OCI-LY3 (cell line): ENCODE results near the gene SLC7A11.

ENCODE experiments used
- EZH2phosphoT487 ChIP-seq: fragments of 200-600 bp; shearing (Covaris generic); IDR thresholded peaks from 2 replicates; pipeline ENCODE4 v1.6.1; 2018; ENCODE audit warnings: antibody characterized with exemption, mixed run types, low read depth
- TF ChIP-seq, protein P1 (sequence below): fragments of 200-600, 300-600 bp; sonication (generic); IDR thresholded peaks from 2 replicates; pipeline ENCODE4 v1.5.1; 2014; ENCODE audit warnings: antibody characterized with exemption, low read length, low read depth

DNA sequence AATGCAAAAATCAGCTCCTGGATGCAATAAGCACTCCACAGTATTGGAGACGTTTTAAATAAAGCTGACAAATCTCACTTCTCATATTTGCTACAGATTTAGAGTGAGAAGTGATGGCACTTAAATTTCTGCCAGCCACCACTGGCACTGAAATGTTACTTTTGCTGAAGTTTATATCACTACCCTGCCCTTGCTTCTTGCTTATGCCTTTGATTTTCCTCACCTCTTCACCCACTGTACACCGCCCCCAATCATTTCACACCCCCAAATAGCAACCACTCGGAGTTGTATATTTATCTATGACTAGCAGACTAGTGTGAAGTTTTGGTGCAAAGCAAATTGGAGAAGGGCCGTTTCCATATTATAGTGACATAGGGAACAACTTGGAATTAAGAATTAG, 19.9 kb upstream of the SLC7A11 start:
- TF ChIP-seq, protein P1, sequence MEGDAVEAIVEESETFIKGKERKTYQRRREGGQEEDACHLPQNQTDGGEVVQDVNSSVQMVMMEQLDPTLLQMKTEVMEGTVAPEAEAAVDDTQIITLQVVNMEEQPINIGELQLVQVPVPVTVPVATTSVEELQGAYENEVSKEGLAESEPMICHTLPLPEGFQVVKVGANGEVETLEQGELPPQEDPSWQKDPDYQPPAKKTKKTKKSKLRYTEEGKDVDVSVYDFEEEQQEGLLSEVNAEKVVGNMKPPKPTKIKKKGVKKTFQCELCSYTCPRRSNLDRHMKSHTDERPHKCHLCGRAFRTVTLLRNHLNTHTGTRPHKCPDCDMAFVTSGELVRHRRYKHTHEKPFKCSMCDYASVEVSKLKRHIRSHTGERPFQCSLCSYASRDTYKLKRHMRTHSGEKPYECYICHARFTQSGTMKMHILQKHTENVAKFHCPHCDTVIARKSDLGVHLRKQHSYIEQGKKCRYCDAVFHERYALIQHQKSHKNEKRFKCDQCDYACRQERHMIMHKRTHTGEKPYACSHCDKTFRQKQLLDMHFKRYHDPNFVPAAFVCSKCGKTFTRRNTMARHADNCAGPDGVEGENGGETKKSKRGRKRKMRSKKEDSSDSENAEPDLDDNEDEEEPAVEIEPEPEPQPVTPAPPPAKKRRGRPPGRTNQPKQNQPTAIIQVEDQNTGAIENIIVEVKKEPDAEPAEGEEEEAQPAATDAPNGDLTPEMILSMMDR = no peak
- no peak for TF ChIP-seq EZH2phosphoT487
